ENCODE data around the gene CTCF. TPM values are rescaled to one million over a fixed set of nuclear protein-coding genes. Genes with fewer than 3 reads are reported as not detected.

The CTCF gene
- total and polyA plus RNA-seq, 4 donors, result 10.1 to 35.3 (median 15.5) TPM

DNA sequence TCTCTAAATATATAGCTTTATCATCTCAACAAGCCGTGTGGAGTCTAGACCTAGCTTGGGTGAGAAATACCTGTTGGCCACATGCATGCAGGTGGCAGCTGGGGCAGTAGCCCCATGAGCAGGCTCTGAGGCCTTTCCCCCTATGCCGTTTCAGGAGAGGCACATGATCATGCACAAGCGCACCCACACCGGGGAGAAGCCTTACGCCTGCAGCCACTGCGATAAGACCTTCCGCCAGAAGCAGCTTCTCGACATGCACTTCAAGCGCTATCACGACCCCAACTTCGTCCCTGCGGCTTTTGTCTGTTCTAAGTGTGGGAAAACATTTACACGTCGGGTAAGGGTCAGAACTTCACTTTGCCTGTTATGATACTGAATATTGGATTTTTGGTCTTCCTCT is 65.9 kb downstream of the CTCF start:
- H3K9me3 ChIP-seq (ENCODE audit: control insufficient read depth in 4 of 4, low read length in 3 of 4), result no peaks in the 10 kb centered on the region
- H3K4me3 ChIP-seq (ENCODE audit: low read depth in 1 of 3, low read length in 3 of 3), result no peak overlapping the region
- no peaks in the 10 kb centered on the region for H3K27me3 ChIP-seq (ENCODE audit: control insufficient read depth in 4 of 4, insufficient read depth in 4 of 4, low read length in 3 of 4)
- no peak overlapping the region for H3K9ac ChIP-seq (ENCODE audit: low read depth in 1 of 2, low read length in 2 of 2)
- WGBS, result 97% methylated on average over 14 of the region's 14 CpGs
- no peak for TF ChIP-seq SP1 (IDR thresholded peaks at IDR 0.05)
- TF ChIP-seq, protein P1, sequence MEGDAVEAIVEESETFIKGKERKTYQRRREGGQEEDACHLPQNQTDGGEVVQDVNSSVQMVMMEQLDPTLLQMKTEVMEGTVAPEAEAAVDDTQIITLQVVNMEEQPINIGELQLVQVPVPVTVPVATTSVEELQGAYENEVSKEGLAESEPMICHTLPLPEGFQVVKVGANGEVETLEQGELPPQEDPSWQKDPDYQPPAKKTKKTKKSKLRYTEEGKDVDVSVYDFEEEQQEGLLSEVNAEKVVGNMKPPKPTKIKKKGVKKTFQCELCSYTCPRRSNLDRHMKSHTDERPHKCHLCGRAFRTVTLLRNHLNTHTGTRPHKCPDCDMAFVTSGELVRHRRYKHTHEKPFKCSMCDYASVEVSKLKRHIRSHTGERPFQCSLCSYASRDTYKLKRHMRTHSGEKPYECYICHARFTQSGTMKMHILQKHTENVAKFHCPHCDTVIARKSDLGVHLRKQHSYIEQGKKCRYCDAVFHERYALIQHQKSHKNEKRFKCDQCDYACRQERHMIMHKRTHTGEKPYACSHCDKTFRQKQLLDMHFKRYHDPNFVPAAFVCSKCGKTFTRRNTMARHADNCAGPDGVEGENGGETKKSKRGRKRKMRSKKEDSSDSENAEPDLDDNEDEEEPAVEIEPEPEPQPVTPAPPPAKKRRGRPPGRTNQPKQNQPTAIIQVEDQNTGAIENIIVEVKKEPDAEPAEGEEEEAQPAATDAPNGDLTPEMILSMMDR (IDR thresholded peaks at IDR 0.05; ENCODE audit: low read depth, low read length, missing input control), result no peak
- TF ChIP-seq, protein P2, sequence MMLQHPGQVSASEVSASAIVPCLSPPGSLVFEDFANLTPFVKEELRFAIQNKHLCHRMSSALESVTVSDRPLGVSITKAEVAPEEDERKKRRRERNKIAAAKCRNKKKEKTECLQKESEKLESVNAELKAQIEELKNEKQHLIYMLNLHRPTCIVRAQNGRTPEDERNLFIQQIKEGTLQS (IDR thresholded peaks at IDR 0.05), result no peak
- no peak for TF ChIP-seq RAD21 (IDR thresholded peaks at IDR 0.05)
- TF ChIP-seq YY1 (IDR thresholded peaks at IDR 0.05), result no peak
- TF ChIP-seq RXRA (IDR thresholded peaks at IDR 0.05), result no peak
- no peak overlapping the region for H3K27ac ChIP-seq (ENCODE audit: low read depth in 1 of 2, low read length in 2 of 2)
- peaks cover 9 to 55% (median 38%) of the 10 kb centered on the region in 4 donors for H3K36me3 ChIP-seq (ENCODE audit: control insufficient read depth in 4 of 4, insufficient read depth in 3 of 4, low read depth in 1 of 4, low read length in 3 of 4)
- H3K4me1 ChIP-seq (ENCODE audit: control insufficient read depth in 4 of 4, insufficient read depth in 4 of 4, low read length in 3 of 4), result no peaks in the 10 kb centered on the region
- no peak for DNase-seq (ENCODE audit: low spot score)

DNA sequence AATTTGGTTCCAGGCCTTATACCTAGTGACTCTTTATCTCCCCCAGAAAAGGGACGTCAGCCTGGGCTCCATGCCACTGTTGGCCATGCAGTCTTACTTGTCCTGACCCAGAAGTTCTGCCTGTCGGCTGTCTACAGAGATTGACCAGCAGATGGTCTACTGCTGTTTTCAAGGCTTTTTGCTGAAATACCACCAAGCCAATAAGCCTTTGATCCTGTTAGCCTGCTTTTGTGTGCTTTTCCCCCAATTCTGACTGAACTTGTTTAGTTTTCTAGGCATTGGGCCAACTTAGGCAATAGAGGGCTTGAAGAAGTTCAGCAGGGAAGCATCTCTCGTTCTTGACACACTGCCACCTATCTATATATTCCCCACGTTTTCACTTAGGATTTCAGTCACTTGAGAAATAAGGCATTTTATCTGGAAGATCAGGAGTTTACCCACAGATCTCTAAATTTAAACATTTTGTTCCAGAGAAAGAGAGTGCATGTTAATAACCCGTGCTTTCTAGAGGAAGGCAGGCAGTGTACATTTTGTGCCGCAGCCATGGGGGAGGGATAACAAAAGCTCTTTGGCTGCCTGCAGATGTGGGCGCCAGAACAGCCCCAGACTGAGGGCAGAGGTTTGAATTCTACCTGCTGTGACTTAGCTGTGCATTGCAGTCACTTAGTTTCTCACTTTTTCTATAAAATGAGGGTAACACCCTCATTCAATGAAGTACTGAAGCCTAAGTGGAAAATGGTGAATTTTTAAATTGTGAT is 70.3 kb downstream of the CTCF start:
- Histone ChIP-seq H3K9ac (ENCODE audit: low read depth in 1 of 2, low read length in 2 of 2) (no peak overlapping the region), H3K36me3 (ENCODE audit: control insufficient read depth in 4 of 4, insufficient read depth in 3 of 4, low read depth in 1 of 4, low read length in 3 of 4) (peaks cover 10 to 61% (median 36%) of the 10 kb centered on the region in 4 donors), H3K27ac (ENCODE audit: low read depth in 1 of 2, low read length in 2 of 2) (no peak overlapping the region), H3K27me3 (ENCODE audit: control insufficient read depth in 4 of 4, insufficient read depth in 4 of 4, low read length in 3 of 4) (no peaks in the 10 kb centered on the region), H3K4me1 (ENCODE audit: control insufficient read depth in 4 of 4, insufficient read depth in 4 of 4, low read length in 3 of 4) (no peaks in the 10 kb centered on the region), H3K4me3 (ENCODE audit: low read depth in 1 of 3, low read length in 3 of 3) (no peak overlapping the region), H3K9me3 (ENCODE audit: control insufficient read depth in 4 of 4, low read length in 3 of 4) (no peaks in the 10 kb centered on the region)
- DNase-seq (ENCODE audit: low spot score), result no peak
- 70% methylated on average over 7 of the region's 7 CpGs for WGBS
- TF ChIP-seq, protein P3, sequence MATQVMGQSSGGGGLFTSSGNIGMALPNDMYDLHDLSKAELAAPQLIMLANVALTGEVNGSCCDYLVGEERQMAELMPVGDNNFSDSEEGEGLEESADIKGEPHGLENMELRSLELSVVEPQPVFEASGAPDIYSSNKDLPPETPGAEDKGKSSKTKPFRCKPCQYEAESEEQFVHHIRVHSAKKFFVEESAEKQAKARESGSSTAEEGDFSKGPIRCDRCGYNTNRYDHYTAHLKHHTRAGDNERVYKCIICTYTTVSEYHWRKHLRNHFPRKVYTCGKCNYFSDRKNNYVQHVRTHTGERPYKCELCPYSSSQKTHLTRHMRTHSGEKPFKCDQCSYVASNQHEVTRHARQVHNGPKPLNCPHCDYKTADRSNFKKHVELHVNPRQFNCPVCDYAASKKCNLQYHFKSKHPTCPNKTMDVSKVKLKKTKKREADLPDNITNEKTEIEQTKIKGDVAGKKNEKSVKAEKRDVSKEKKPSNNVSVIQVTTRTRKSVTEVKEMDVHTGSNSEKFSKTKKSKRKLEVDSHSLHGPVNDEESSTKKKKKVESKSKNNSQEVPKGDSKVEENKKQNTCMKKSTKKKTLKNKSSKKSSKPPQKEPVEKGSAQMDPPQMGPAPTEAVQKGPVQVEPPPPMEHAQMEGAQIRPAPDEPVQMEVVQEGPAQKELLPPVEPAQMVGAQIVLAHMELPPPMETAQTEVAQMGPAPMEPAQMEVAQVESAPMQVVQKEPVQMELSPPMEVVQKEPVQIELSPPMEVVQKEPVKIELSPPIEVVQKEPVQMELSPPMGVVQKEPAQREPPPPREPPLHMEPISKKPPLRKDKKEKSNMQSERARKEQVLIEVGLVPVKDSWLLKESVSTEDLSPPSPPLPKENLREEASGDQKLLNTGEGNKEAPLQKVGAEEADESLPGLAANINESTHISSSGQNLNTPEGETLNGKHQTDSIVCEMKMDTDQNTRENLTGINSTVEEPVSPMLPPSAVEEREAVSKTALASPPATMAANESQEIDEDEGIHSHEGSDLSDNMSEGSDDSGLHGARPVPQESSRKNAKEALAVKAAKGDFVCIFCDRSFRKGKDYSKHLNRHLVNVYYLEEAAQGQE (IDR thresholded peaks at IDR 0.05), result no peak
- TF ChIP-seq, protein P4, sequence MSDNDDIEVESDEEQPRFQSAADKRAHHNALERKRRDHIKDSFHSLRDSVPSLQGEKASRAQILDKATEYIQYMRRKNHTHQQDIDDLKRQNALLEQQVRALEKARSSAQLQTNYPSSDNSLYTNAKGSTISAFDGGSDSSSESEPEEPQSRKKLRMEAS (IDR thresholded peaks at IDR 0.05), result no peak
- TF ChIP-seq TAF1 (conservative IDR thresholded peaks at IDR 0.05), result no peak

DNA sequence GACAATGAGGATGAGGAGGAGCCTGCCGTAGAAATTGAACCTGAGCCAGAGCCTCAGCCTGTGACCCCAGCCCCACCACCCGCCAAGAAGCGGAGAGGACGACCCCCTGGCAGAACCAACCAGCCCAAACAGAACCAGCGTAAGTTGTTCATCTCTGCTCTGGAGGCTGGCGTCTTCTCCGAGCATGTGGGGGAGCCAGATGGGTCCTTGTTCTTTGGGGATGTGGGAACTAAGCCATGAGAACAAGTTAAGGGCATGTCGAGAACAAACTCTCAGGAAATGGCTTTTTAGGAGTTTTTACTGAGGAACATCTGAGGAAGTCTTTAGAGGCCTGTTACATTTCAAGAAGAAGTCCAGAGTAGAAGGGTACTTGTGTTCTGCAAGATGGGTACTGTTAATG is 74.4 kb downstream of the CTCF start:
- DNase-seq (ENCODE audit: low spot score), result no peak
- Histone ChIP-seq H3K27ac (ENCODE audit: low read depth in 1 of 2, low read length in 2 of 2) (no peak overlapping the region), H3K9me3 (ENCODE audit: control insufficient read depth in 4 of 4, low read length in 3 of 4) (no peaks in the 10 kb centered on the region), H3K9ac (ENCODE audit: low read depth in 1 of 2, low read length in 2 of 2) (no peak overlapping the region), H3K27me3 (ENCODE audit: control insufficient read depth in 4 of 4, insufficient read depth in 4 of 4, low read length in 3 of 4) (no peaks in the 10 kb centered on the region), H3K36me3 (ENCODE audit: control insufficient read depth in 4 of 4, insufficient read depth in 3 of 4, low read depth in 1 of 4, low read length in 3 of 4) (peaks cover 12 to 51% (median 26%) of the 10 kb centered on the region in 4 donors), H3K4me1 (ENCODE audit: control insufficient read depth in 4 of 4, insufficient read depth in 4 of 4, low read length in 3 of 4) (peaks cover 0 to 9% (median 3%) of the 10 kb centered on the region in 4 donors), H3K4me3 (ENCODE audit: low read depth in 1 of 3, low read length in 3 of 3) (no peak overlapping the region)
- WGBS, result 94% methylated on average over 8 of the region's 8 CpGs
- no peak for TF ChIP-seq TAF1 (conservative IDR thresholded peaks at IDR 0.05)
- TF ChIP-seq FOXA1 (IDR thresholded peaks at IDR 0.05), result no peak
- TF ChIP-seq HNF4G (IDR thresholded peaks at IDR 0.05), result no peak
- TF ChIP-seq SP1 (IDR thresholded peaks at IDR 0.05), result no peak
- no peak for TF ChIP-seq EGR1 (IDR thresholded peaks at IDR 0.05; ENCODE audit: low read depth in 2 of 2)
- TF ChIP-seq, protein P5, sequence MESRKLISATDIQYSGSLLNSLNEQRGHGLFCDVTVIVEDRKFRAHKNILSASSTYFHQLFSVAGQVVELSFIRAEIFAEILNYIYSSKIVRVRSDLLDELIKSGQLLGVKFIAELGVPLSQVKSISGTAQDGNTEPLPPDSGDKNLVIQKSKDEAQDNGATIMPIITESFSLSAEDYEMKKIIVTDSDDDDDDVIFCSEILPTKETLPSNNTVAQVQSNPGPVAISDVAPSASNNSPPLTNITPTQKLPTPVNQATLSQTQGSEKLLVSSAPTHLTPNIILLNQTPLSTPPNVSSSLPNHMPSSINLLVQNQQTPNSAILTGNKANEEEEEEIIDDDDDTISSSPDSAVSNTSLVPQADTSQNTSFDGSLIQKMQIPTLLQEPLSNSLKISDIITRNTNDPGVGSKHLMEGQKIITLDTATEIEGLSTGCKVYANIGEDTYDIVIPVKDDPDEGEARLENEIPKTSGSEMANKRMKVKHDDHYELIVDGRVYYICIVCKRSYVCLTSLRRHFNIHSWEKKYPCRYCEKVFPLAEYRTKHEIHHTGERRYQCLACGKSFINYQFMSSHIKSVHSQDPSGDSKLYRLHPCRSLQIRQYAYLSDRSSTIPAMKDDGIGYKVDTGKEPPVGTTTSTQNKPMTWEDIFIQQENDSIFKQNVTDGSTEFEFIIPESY (IDR thresholded peaks at IDR 0.05), result no peak
- TF ChIP-seq, protein P2 (IDR thresholded peaks at IDR 0.05), result no peak
- TF ChIP-seq, protein P1 (IDR thresholded peaks at IDR 0.05; ENCODE audit: low read depth, low read length, missing input control), result no peak
- TF ChIP-seq RXRA (IDR thresholded peaks at IDR 0.05), result no peak
